Activated CD4-positive, alpha-beta T cell treated with anti-CD3 and anti-CD28 coated beads, Interleukin-2, amount 50 U/mL, for 4 hours (primary cell): ENCODE measurements around the gene ANKRD40.

Source experiments
- DNase-seq, 2 experiments: peaks; one replicate each; pipeline ENCODE4 v3.0.0-alpha.2; 2020

The ANKRD40 gene

GRCh38 chr17:50667259-50668024 lies 40.3 kb downstream of the ANKRD40 start:
- no peak for DNase-seq

GRCh38 chr17:50666316-50666715 lies 41.4 kb downstream of the ANKRD40 start:
- DNase-seq = no peak

GRCh38 chr17:50665838-50666237 lies 41.9 kb downstream of the ANKRD40 start:
- no peak for DNase-seq

GRCh38 chr17:50664788-50665458 lies 42.8 kb downstream of the ANKRD40 start:
- no peak for DNase-seq

- no peak for DNase-seq
Observed at GRCh38 chr17:50663812-50664374, 43.8 kb downstream of the ANKRD40 start.

GRCh38 chr17:50662632-50663225 lies 45.0 kb downstream of the ANKRD40 start:
- no peak for DNase-seq

- DNase-seq = no peak
Observed at GRCh38 chr17:50661795-50662391, 45.8 kb downstream of the ANKRD40 start.

GRCh38 chr17:50661348-50661747 lies 46.4 kb downstream of the ANKRD40 start:
- DNase-seq = no peak

GRCh38 chr17:50660887-50661345 lies 46.8 kb downstream of the ANKRD40 start:
- no peak for DNase-seq

GRCh38 chr17:50660042-50660886 lies 47.5 kb downstream of the ANKRD40 start:
- DNase-seq = no peak

GRCh38 chr17:50659179-50659578 lies 48.5 kb downstream of the ANKRD40 start:
- DNase-seq = no peak

- no peak for DNase-seq
Observed at GRCh38 chr17:50658616-50659015, 49.1 kb downstream of the ANKRD40 start.

GRCh38 chr17:50657627-50658026 lies 50.1 kb downstream of the ANKRD40 start:
- DNase-seq = no peak

GRCh38 chr17:50657054-50657453 lies 50.7 kb downstream of the ANKRD40 start:
- DNase-seq = no peak

- no peak for DNase-seq
Observed at GRCh38 chr17:50656509-50656908, 51.2 kb downstream of the ANKRD40 start.

- no peak for DNase-seq
Observed at GRCh38 chr17:50653738-50654137, 54.0 kb downstream of the ANKRD40 start.

GRCh38 chr17:50651661-50652060 lies 56.1 kb downstream of the ANKRD40 start:
- DNase-seq = no peak

GRCh38 chr17:50649042-50649908 lies 58.4 kb downstream of the ANKRD40 start:
- DNase-seq = no peak

GRCh38 chr17:50647187-50647586 lies 60.5 kb downstream of the ANKRD40 start:
- no peak for DNase-seq

GRCh38 chr17:50645748-50646682 lies 61.7 kb downstream of the ANKRD40 start:
- DNase-seq = no peak
